ENCODE results near the gene TAP1. TPM values are rescaled to one million over a fixed set of nuclear protein-coding genes. Genes with fewer than 3 reads are reported as not detected.

TAP1 gene
- total and polyA plus RNA-seq, 10 of the 15 experiments (the other 5 are each of a cell fraction or from before 2014, with no cell fraction given), result 33.4 to 249 (median 169) TPM

- TF ChIP-seq NFXL1 (IDR thresholded peaks at IDR 0.05; ENCODE audit: borderline replicate concordance) (no peak), ZBTB11 (CRISPR knock-in tag; IDR thresholded peaks at IDR 0.05) (no peak), YBX1 (IDR thresholded peaks at IDR 0.05) (no peak), SUZ12 (IDR thresholded peaks at IDR 0.05; ENCODE audit: unreplicated experiment) (no peak), ETV6 (conservative IDR thresholded peaks at IDR 0.05 in 1 of 2, IDR thresholded peaks at IDR 0.05 in 1 of 2; ENCODE audit: borderline replicate concordance in 1 of 2, low read depth in 1 of 2) (no peak), ZNF207 (IDR thresholded peaks at IDR 0.05; ENCODE audit: borderline replicate concordance) (no peak), JUND (IDR thresholded peaks at IDR 0.05; ENCODE audit: low read depth, low read length) (no peak), WRNIP1 (IDR thresholded peaks at IDR 0.05; ENCODE audit: borderline replicate concordance, low read depth, low read length) (no peak), HDAC2 (IDR thresholded peaks at IDR 0.05) (no peak), EZH2 (IDR thresholded peaks at IDR 0.05; ENCODE audit: borderline replicate concordance, control insufficient read depth, low read depth, low read length) (no peak), TAF1 (IDR thresholded peaks at IDR 0.05; ENCODE audit: borderline replicate concordance, low read depth, low read length) (no peak), TCF7 (IDR thresholded peaks at IDR 0.05; ENCODE audit: borderline replicate concordance) (no peak), CHD4 (IDR thresholded peaks at IDR 0.05) (no peak), BHLHE40 (IDR thresholded peaks at IDR 0.05; ENCODE audit: borderline replicate concordance in 1 of 2, low read depth in 2 of 2, low read length in 1 of 2) (peak; percentile 27 to 77; a peak in 2 of 4 replicates), ZZZ3 (IDR thresholded peaks at IDR 0.05; ENCODE audit: control insufficient read depth, insufficient read length, low read depth) (no peak), SREBF1 (IDR thresholded peaks at IDR 0.05; ENCODE audit: low read length) (no peak), NRF1 (conservative IDR thresholded peaks at IDR 0.05; ENCODE audit: low read depth, low read length) (no peak), POLR2AphosphoS5 (IDR thresholded peaks at IDR 0.05; ENCODE audit: low read length) (0 out of 2 replicates have a peak, but pooled peaks have one; percentile 36), RAD51 (IDR thresholded peaks at IDR 0.05) (peak; percentile 73), PBX3 (IDR thresholded peaks at IDR 0.05; ENCODE audit: insufficient replicate concordance, low read depth, low read length) (no peak), NR2C1 (IDR thresholded peaks at IDR 0.05) (no peak)
These were observed 1.3 kb downstream of the TAP1 start (continued) for GRCh38 chr6:32852018-32852843.
